Skeletal muscle tissue (tissue), 4 donors: ENCODE results near the gene TEX19. TPM values are rescaled to one million over a fixed set of nuclear protein-coding genes. Genes with fewer than 3 reads are reported as not detected.

Experiments
- H3K27ac ChIP-seq: one replicate; pipeline ENCODE4 v1.7.0; 2013; ENCODE audit warnings: mild to moderate bottlenecking, low read depth, low read length, inconsistent platforms
- H3K27me3 ChIP-seq, 3 donors: one replicate each; pipeline ENCODE4 v1.7.0; 2013; ENCODE audit warnings: low read length in 3 of 3; ENCODE audit not compliant: control insufficient read depth in 3 of 3, insufficient read depth in 3 of 3
- H3K36me3 ChIP-seq, 3 donors: one replicate each; pipeline ENCODE4 v1.7.0; 2013; ENCODE audit warnings: low read length in 3 of 3; ENCODE audit not compliant: control insufficient read depth in 3 of 3, insufficient read depth in 3 of 3
- H3K4me1 ChIP-seq, 3 donors: one replicate each; pipeline ENCODE4 v1.7.0; 2013; ENCODE audit warnings: low read length in 3 of 3, mild to moderate bottlenecking in 3 of 3; ENCODE audit not compliant: control insufficient read depth in 3 of 3, insufficient read depth in 3 of 3
- H3K4me3 ChIP-seq, 3 donors: one replicate each; pipeline ENCODE4 v1.7.0; 2013; ENCODE audit warnings: low read length in 3 of 3
- H3K9ac ChIP-seq, 3 donors: one replicate each; pipeline ENCODE4 v1.7.0; 2013; ENCODE audit warnings: low read length in 3 of 3, mild to moderate bottlenecking in 3 of 3, moderate library complexity in 2 of 3, low read depth in 1 of 3
- H3K9me3 ChIP-seq, 3 donors: one replicate each; pipeline ENCODE4 v1.7.0; 2013; ENCODE audit warnings: low read length in 3 of 3; ENCODE audit not compliant: control insufficient read depth in 3 of 3
- total RNA-seq: library from RNA; depleted of rRNA; stranded (reverse); fragments of >200 nt; gene quantifications from one replicate; pipeline ENCODE4 v1.2.3, GENCODE V29; 2014
- donor health status: Osteomylitis.

The TEX19 gene
- total RNA-seq, 1 donor from 2014 or later, result 0.52 TPM

- H3K9me3 ChIP-seq, result no peaks in the 10 kb centered on the region
- no peak overlapping the region for H3K4me3 ChIP-seq
- H3K27ac ChIP-seq, result no peak overlapping the region
- peaks cover 11 to 27% (median 14%) of the 10 kb centered on the region in 3 donors for H3K27me3 ChIP-seq
- H3K4me1 ChIP-seq, result peaks cover 32 to 48% (median 42%) of the 10 kb centered on the region in 3 donors
- H3K36me3 ChIP-seq, result no peaks in the 10 kb centered on the region
- H3K9ac ChIP-seq, result no peak overlapping the region
Measured at GRCh38 chr17:82385559-82386254, 26.7 kb downstream of the TEX19 start.

- H3K27ac ChIP-seq, result no peak overlapping the region
- H3K4me1 ChIP-seq, result peaks cover 26 to 45% (median 36%) of the 10 kb centered on the region in 3 donors
- no peak overlapping the region for H3K4me3 ChIP-seq
- no peaks in the 10 kb centered on the region for H3K36me3 ChIP-seq
- peaks cover 6 to 21% (median 7%) of the 10 kb centered on the region in 3 donors for H3K27me3 ChIP-seq
- no peak overlapping the region for H3K9ac ChIP-seq
- no peaks in the 10 kb centered on the region for H3K9me3 ChIP-seq
Measured at GRCh38 chr17:82386255-82386831, 27.3 kb downstream of the TEX19 start.

- Histone ChIP-seq H3K9me3 (no peaks in the 10 kb centered on the region), H3K9ac (no peak overlapping the region), H3K27me3 (peaks cover 3 to 17% (median 5%) of the 10 kb centered on the region in 3 donors), H3K27ac (no peak overlapping the region), H3K4me1 (peaks cover 22 to 42% (median 32%) of the 10 kb centered on the region in 3 donors), H3K36me3 (peaks cover 3 to 4% (median 3%) of the 10 kb centered on the region in 3 donors), H3K4me3 (no peak overlapping the region)
Measured at GRCh38 chr17:82386881-82387704, 28.0 kb downstream of the TEX19 start.

GRCh38 chr17:82387705-82388106 lies 28.7 kb downstream of the TEX19 start:
- Histone ChIP-seq H3K36me3 (peaks cover 8 to 10% (median 9%) of the 10 kb centered on the region in 3 donors), H3K4me3 (no peak overlapping the region), H3K9me3 (no peaks in the 10 kb centered on the region), H3K4me1 (peaks cover 22 to 42% (median 32%) of the 10 kb centered on the region in 3 donors), H3K27ac (no peak overlapping the region), H3K27me3 (peaks cover 3 to 17% (median 5%) of the 10 kb centered on the region in 3 donors), H3K9ac (no peak overlapping the region)

- H3K27ac ChIP-seq, result no peak overlapping the region
- no peak overlapping the region for H3K4me3 ChIP-seq
- H3K4me1 ChIP-seq, result peaks cover 21 to 41% (median 31%) of the 10 kb centered on the region in 3 donors
- no peaks in the 10 kb centered on the region for H3K9me3 ChIP-seq
- H3K27me3 ChIP-seq, result peaks cover 3 to 16% (median 5%) of the 10 kb centered on the region in 3 donors
- H3K36me3 ChIP-seq, result peaks cover 11 to 16% (median 12%) of the 10 kb centered on the region in 3 donors
- H3K9ac ChIP-seq, result no peak overlapping the region
Measured at GRCh38 chr17:82388223-82388921, 29.3 kb downstream of the TEX19 start.

GRCh38 chr17:82388922-82389283 lies 29.9 kb downstream of the TEX19 start:
- H3K27ac ChIP-seq, result no peak overlapping the region

GRCh38 chr17:82389379-82389778 lies 30.3 kb downstream of the TEX19 start:
- Histone ChIP-seq H3K9ac (no peak overlapping the region), H3K27me3 (peaks cover 0 to 11% (median 5%) of the 10 kb centered on the region in 3 donors), H3K36me3 (peaks cover 15 to 20% (median 16%) of the 10 kb centered on the region in 3 donors), H3K9me3 (no peaks in the 10 kb centered on the region), H3K4me3 (no peak overlapping the region), H3K27ac (no peak overlapping the region), H3K4me1 (peaks cover 13 to 31% (median 21%) of the 10 kb centered on the region in 3 donors)

More at GRCh38 chr17:82388922-82389283, 29.9 kb downstream of the TEX19 start:
- H3K9me3 ChIP-seq, result no peaks in the 10 kb centered on the region
- H3K36me3 ChIP-seq, result peaks cover 15 to 17% (median 16%) of the 10 kb centered on the region in 3 donors
- H3K4me1 ChIP-seq, result peaks cover 16 to 36% (median 26%) of the 10 kb centered on the region in 3 donors
- H3K4me3 ChIP-seq, result no peak overlapping the region
- peaks cover 0 to 11% (median 5%) of the 10 kb centered on the region in 3 donors for H3K27me3 ChIP-seq
- no peak overlapping the region for H3K9ac ChIP-seq

- peaks cover 0 to 6% (median 0%) of the 10 kb centered on the region in 3 donors for H3K27me3 ChIP-seq
- H3K4me3 ChIP-seq, result no peak overlapping the region
- H3K9ac ChIP-seq, result no peak overlapping the region
- H3K27ac ChIP-seq, result no peak overlapping the region
- H3K36me3 ChIP-seq, result peaks cover 15 to 22% (median 16%) of the 10 kb centered on the region in 3 donors
- no peaks in the 10 kb centered on the region for H3K9me3 ChIP-seq
- H3K4me1 ChIP-seq, result peaks cover 5 to 22% (median 13%) of the 10 kb centered on the region in 3 donors
Measured at GRCh38 chr17:82390015-82390859, 31.2 kb downstream of the TEX19 start.
